Ishikawa (cell line): ENCODE results near the gene OR5K2.

Experiments used
- CEBPB ChIP-seq: IDR thresholded peaks from 2 replicates; pipeline ENCODE4 v1.6.1; 2012
- EGR1 ChIP-seq: IDR thresholded peaks from 2 replicates; pipeline ENCODE4 v1.6.1; 2012
- EP300 ChIP-seq: IDR thresholded peaks from 2 replicates; pipeline ENCODE4 v1.6.1; 2012; ENCODE audit warnings: borderline replicate concordance
- MAX ChIP-seq: IDR thresholded peaks from 2 replicates; pipeline ENCODE4 v1.6.1; 2012
- NFIC ChIP-seq: IDR thresholded peaks from 2 replicates; pipeline ENCODE4 v1.6.1; 2012
- RAD21 ChIP-seq: IDR thresholded peaks from 2 replicates; pipeline ENCODE4 v1.6.1; 2012; ENCODE audit warnings: low read depth
- REST ChIP-seq: IDR thresholded peaks from 2 replicates; pipeline ENCODE4 v1.6.1; 2012; ENCODE audit warnings: low read depth, mild to moderate bottlenecking
- TAF1 ChIP-seq: IDR thresholded peaks from 2 replicates; pipeline ENCODE4 v1.6.1; 2012; ENCODE audit warnings: low read depth, mild to moderate bottlenecking
- TCF12 ChIP-seq: IDR thresholded peaks from 2 replicates; pipeline ENCODE4 v1.6.1; 2012; ENCODE audit warnings: low read depth
- USF1 ChIP-seq: IDR thresholded peaks from 2 replicates; pipeline ENCODE4 v1.6.1; 2012
- YY1 ChIP-seq: IDR thresholded peaks from 2 replicates; pipeline ENCODE4 v1.6.1; 2012; ENCODE audit warnings: low read depth
- ZBTB7A ChIP-seq: IDR thresholded peaks from 2 replicates; pipeline ENCODE4 v1.6.1; 2012; ENCODE audit warnings: low read depth

GRCh38 chr3:98519351-98519750 lies 21.9 kb downstream of the OR5K2 start:
- no peak for TF ChIP-seq MAX
- TF ChIP-seq YY1 = no peak
- TF ChIP-seq CEBPB = no peak
- no peak for TF ChIP-seq NFIC
- no peak for TF ChIP-seq TAF1
- no peak for TF ChIP-seq USF1
- no peak for TF ChIP-seq EP300
- TF ChIP-seq RAD21 = no peak
- no peak for TF ChIP-seq TCF12
- TF ChIP-seq EGR1 = no peak
- TF ChIP-seq REST = no peak
- no peak for TF ChIP-seq ZBTB7A
